H1 (cell line): ENCODE results near the gene MAPK1. TPM values are rescaled to one million over a fixed set of nuclear protein-coding genes. Genes with fewer than 3 reads are reported as not detected.

ENCODE experiments used
- CTCF ChIA-PET: fragments of 300-600 bp; sonication (Branson Sonifier 250); formaldehyde crosslinking; loops from one replicate; lab custom pipeline; 2021; ENCODE audit not compliant: partially characterized antibody; lab: Charles Lee
- POLR2A ChIA-PET: fragments of 300-600 bp; sonication (Branson Sonifier 250); formaldehyde crosslinking; loops from one replicate; lab custom pipeline; 2021; ENCODE audit warnings: inconsistent platforms; ENCODE audit not compliant: partially characterized antibody; lab: Charles Lee
- DNase-seq, 2 experiments: peaks; one replicate each; pipeline versions ENCODE4 v3.0.0 to v3.0.0-alpha.2; 2010 to 2022; ENCODE audit warnings: low spot score in 2 of 2, low read depth in 1 of 2, mixed read lengths in 1 of 2
- FAIRE-seq: peaks from 2 replicates; lab custom pipeline; 2011; peaks lifted over from hg19 to GRCh38; lab: Jason Lieb, UNC
- H2AFZ ChIP-seq: 2 replicates; pipeline ENCODE4 v1.8.1; 2012; ENCODE audit warnings: low read length, inconsistent platforms
- H2AK5ac ChIP-seq: 2 replicates; pipeline ENCODE4 v1.6.1; 2013; ENCODE audit warnings: low read depth, low read length
- H2BK120ac ChIP-seq: replicated peaks from 2 replicates; pipeline ENCODE3; 2013; ENCODE audit warnings: low read depth, low read length, inconsistent platforms
- H2BK12ac ChIP-seq: 2 replicates; pipeline ENCODE4 v1.6.1; 2013; ENCODE audit warnings: low read depth, low read length
- H2BK15ac ChIP-seq: 2 replicates; pipeline ENCODE4 v1.6.1; 2013; ENCODE audit warnings: low read length
- H2BK20ac ChIP-seq: 2 replicates; pipeline ENCODE4 v1.6.1; 2013; ENCODE audit warnings: low read length
- H2BK5ac ChIP-seq: 2 replicates; pipeline ENCODE4 v1.6.1; 2013; ENCODE audit warnings: low read depth, low read length
- H3K14ac ChIP-seq: 2 replicates; pipeline ENCODE4 v1.6.1; 2013; ENCODE audit warnings: inconsistent platforms; ENCODE audit not compliant: insufficient read length
- H3K18ac ChIP-seq: 2 replicates; pipeline ENCODE4 v1.6.1; 2013; ENCODE audit warnings: low read length; ENCODE audit errors: extremely low read depth
- H3K23ac ChIP-seq: 2 replicates; pipeline ENCODE4 v1.6.1; 2013; ENCODE audit warnings: inconsistent platforms; ENCODE audit not compliant: insufficient read length
- H3K23me2 ChIP-seq: 2 replicates; pipeline ENCODE4 v1.6.1; 2013; ENCODE audit warnings: low read depth, low read length
- H3K27ac ChIP-seq: 2 replicates; pipeline ENCODE4 v1.6.1; 2011; ENCODE audit warnings: low read depth, low read length, inconsistent platforms
- H3K27me3 ChIP-seq, 4 experiments: replicated peaks in 1 of 4; 1 replicate in 1 of 4; 2 replicates in 3 of 4; pipeline versions ENCODE4 v1.6.1 to v1.8.1; 2011 to 2013; ENCODE audit warnings: low read length in 3 of 4, mild to moderate bottlenecking in 3 of 4, inconsistent platforms in 2 of 4, mixed read lengths in 2 of 4, moderate library complexity in 1 of 4; ENCODE audit not compliant: control insufficient read depth in 3 of 4, insufficient read depth in 3 of 4; ENCODE audit errors: extremely low read depth in 1 of 4
- H3K36me3 ChIP-seq, 4 experiments: 2 replicates each; pipeline versions ENCODE4 v1.6.1 to v1.8.1; 2011 to 2013; ENCODE audit warnings: mild to moderate bottlenecking in 4 of 4, low read length in 3 of 4, moderate library complexity in 2 of 4, control low read depth in 1 of 4, inconsistent platforms in 1 of 4; ENCODE audit not compliant: insufficient read depth in 4 of 4, control insufficient read depth in 2 of 4
- H3K4ac ChIP-seq: replicated peaks from 2 replicates; pipeline ENCODE3; 2013; ENCODE audit warnings: low read length, low read depth, mixed read lengths, inconsistent platforms; ENCODE audit not compliant: insufficient read length
- H3K4me1 ChIP-seq, 4 experiments: replicated peaks in 1 of 4; 1 replicate in 1 of 4; 2 replicates in 3 of 4; pipeline versions ENCODE4 v1.6.1 to v1.8.1; 2011 to 2013; ENCODE audit warnings: low read length in 3 of 4, inconsistent platforms in 2 of 4, mixed read lengths in 1 of 4; ENCODE audit not compliant: insufficient read depth in 4 of 4, control insufficient read depth in 3 of 4
- H3K4me2 ChIP-seq, 2 experiments: 2 replicates each; pipeline versions ENCODE4 v1.6.1 to v1.8.1; 2011 to 2013; ENCODE audit warnings: low read depth in 2 of 2, low read length in 2 of 2, control low read depth in 1 of 2, inconsistent platforms in 1 of 2, mild to moderate bottlenecking in 1 of 2; ENCODE audit not compliant: insufficient read depth in 1 of 2
- H3K4me3 ChIP-seq, 4 experiments: fragments of 200-600, 300-600 bp in 1 of 4; sonication (generic), shearing (Covaris generic), sonication (Bioruptor Twin) in 1 of 4; 2 replicates each; pipeline versions ENCODE4 v1.5.1 to v1.8.1; 2011 to 2016; ENCODE audit warnings: low read length in 4 of 4, low read depth in 3 of 4, control low read depth in 2 of 4, inconsistent platforms in 2 of 4, mild to moderate bottlenecking in 2 of 4, mixed read lengths in 1 of 4, moderate library complexity in 1 of 4; ENCODE audit not compliant: insufficient read depth in 2 of 4; ENCODE audit errors: extremely low read depth in 1 of 4
- H3K56ac ChIP-seq: replicated peaks from 2 replicates; pipeline ENCODE3; 2013; ENCODE audit warnings: low read depth, mild to moderate bottlenecking, mixed read lengths, low read length, inconsistent platforms; ENCODE audit not compliant: insufficient read length
- H3K79me1 ChIP-seq: 2 replicates; pipeline ENCODE4 v1.6.1; 2013; ENCODE audit warnings: low read depth, low read length, control low read depth
- H3K79me2 ChIP-seq, 2 experiments: 2 replicates each; pipeline versions ENCODE4 v1.6.1 to v1.8.1; 2012 to 2013; ENCODE audit warnings: low read length in 2 of 2, mild to moderate bottlenecking in 2 of 2, inconsistent platforms in 1 of 2; ENCODE audit not compliant: insufficient read depth in 2 of 2, control insufficient read depth in 1 of 2
- H3K9ac ChIP-seq, 4 experiments: replicated peaks in 1 of 4; 1 replicate in 1 of 4; 2 replicates in 3 of 4; pipeline versions ENCODE4 v1.6.1 to v1.8.1; 2011 to 2013; ENCODE audit warnings: low read depth in 3 of 4, low read length in 3 of 4, control low read depth in 2 of 4, mild to moderate bottlenecking in 2 of 4, moderate library complexity in 2 of 4, inconsistent platforms in 1 of 4; ENCODE audit errors: extremely low read depth in 1 of 4
- H3K9me3 ChIP-seq, 2 experiments: 2 replicates each; pipeline versions ENCODE4 v1.6.1 to v1.8.1; 2012 to 2013; ENCODE audit warnings: mild to moderate bottlenecking in 2 of 2, moderate library complexity in 2 of 2, control low read depth in 1 of 2, inconsistent platforms in 1 of 2, low read depth in 1 of 2, low read length in 1 of 2, mixed read lengths in 1 of 2; ENCODE audit not compliant: insufficient read depth in 2 of 2
- H4K20me1 ChIP-seq, 2 experiments: replicated peaks in 1 of 2; 2 replicates each; pipeline versions ENCODE3 to v1.8.1; 2011 to 2013; ENCODE audit warnings: inconsistent platforms in 2 of 2, low read length in 2 of 2, mild to moderate bottlenecking in 1 of 2; ENCODE audit not compliant: insufficient read depth in 2 of 2, control insufficient read depth in 1 of 2
- H4K5ac ChIP-seq: 2 replicates; pipeline ENCODE4 v1.6.1; 2013; ENCODE audit warnings: low read length, low read depth, mixed read lengths, inconsistent platforms; ENCODE audit not compliant: insufficient read length
- H4K8ac ChIP-seq: 2 replicates; pipeline ENCODE4 v1.8.0; 2013; ENCODE audit warnings: mild to moderate bottlenecking, moderate library complexity, low read length, inconsistent platforms; ENCODE audit not compliant: insufficient read depth; ENCODE audit errors: extremely low read depth
- H4K91ac ChIP-seq: replicated peaks from 2 replicates; pipeline ENCODE3; 2013; ENCODE audit warnings: low read length, mixed read lengths, inconsistent platforms; ENCODE audit not compliant: insufficient read length
- BACH1 ChIP-seq: IDR thresholded peaks from 2 replicates; pipeline ENCODE4 v1.6.1; 2012; ENCODE audit warnings: low read length, improper control_type of control experiment
- CBX5 ChIP-seq: fragments of 300-800, 300-1000 bp; sonication (generic); IDR thresholded peaks from 2 replicates; pipeline ENCODE4 v1.7.1; 2016; ENCODE audit warnings: antibody characterized with exemption, low read length, low read depth
- CEBPB ChIP-seq: IDR thresholded peaks from 2 replicates; pipeline ENCODE4 v1.6.1; 2012; ENCODE audit warnings: low read depth, low read length
- EP300 ChIP-seq, 2 experiments: IDR thresholded peaks; 1 replicate in 1 of 2; 2 replicates in 1 of 2; pipeline ENCODE4 v1.6.1; 2011 to 2012; ENCODE audit warnings: low read depth in 2 of 2, low read length in 2 of 2, mild to moderate bottlenecking in 2 of 2, borderline replicate concordance in 1 of 2, inconsistent platforms in 1 of 2, moderate library complexity in 1 of 2
- KDM5A ChIP-seq: fragments of 200-600 bp; IDR thresholded peaks from 2 replicates; pipeline ENCODE4 v1.7.1; 2012; ENCODE audit warnings: mild to moderate bottlenecking, low read length, inconsistent platforms, mixed read lengths
- MAFK ChIP-seq: IDR thresholded peaks from 2 replicates; pipeline ENCODE4 v1.6.1; 2012; ENCODE audit warnings: low read depth, mild to moderate bottlenecking, improper control_type of control experiment, low read length
- POLR2A ChIP-seq, 2 experiments: IDR thresholded peaks; 1 replicate in 1 of 2; 2 replicates in 1 of 2; pipeline ENCODE4 v1.6.1; 2011; ENCODE audit warnings: low read depth in 2 of 2, low read length in 2 of 2, mild to moderate bottlenecking in 2 of 2; ENCODE audit errors: control extremely low read depth in 1 of 2
- SRF ChIP-seq: IDR thresholded peaks from 2 replicates; pipeline ENCODE4 v1.6.1; 2011; ENCODE audit warnings: mild to moderate bottlenecking, low read depth, low read length, moderate library complexity
- TAF1 ChIP-seq: IDR thresholded peaks from 2 replicates; pipeline ENCODE4 v1.6.1; 2011; ENCODE audit warnings: mild to moderate bottlenecking, low read depth, low read length
- ZNF274 ChIP-seq: IDR thresholded peaks from 2 replicates; pipeline ENCODE4 v1.7.0; 2012; ENCODE audit warnings: low read length, borderline replicate concordance; ENCODE audit errors: extremely low read depth
- WGBS, 2 experiments: shearing (Covaris generic) in 1 of 2; methylation state at CpG; one replicate each; pipeline versions ENCODE4 v1.1.6 to v1.1.7; 2013 to 2015; ENCODE audit warnings: low lambda C conversion rate in 2 of 2, mixed read lengths in 2 of 2, inconsistent platforms in 1 of 2, low coverage in 1 of 2, missing lambda C conversion rate in 1 of 2; ENCODE audit not compliant: insufficient replicate concordance in 2 of 2, insufficient coverage in 1 of 2, insufficient read length in 1 of 2; ENCODE audit errors: extremely low coverage in 1 of 2, missing lambda C conversion rate in 1 of 2; 5-methylcytosine and 5-hydroxymethylcytosine counted together
- polyA plus RNA-seq, 7 experiments: library from polyadenylated mRNA; depleted of rRNA in 3 of 7; stranded (reverse) in 5 of 7; unstranded in 2 of 7; fragments of >200 nt in 5 of 7; fragments of 200-250 nt in 2 of 7; gene quantifications; 1 replicate in 5 of 7; 2 replicates in 1 of 7; 4 replicates in 1 of 7; pipeline versions ENCODE4 v1.2.1 to v1.2.3, GENCODE V29; 2011 to 2013; ENCODE audit warnings: missing spikeins in 2 of 7, mixed read lengths in 2 of 7
- total RNA-seq: library from RNA; stranded (reverse); fragmentation: NEBNext Ultra II Directional; extraction: Animal tissue kit (Norgen Biotek cat#: 25700); gene quantifications from 2 replicates; pipeline ENCODE4 v1.2.1, GENCODE V29; 2021
- TF ChIP-seq, protein P1 (sequence below): IDR thresholded peaks from 2 replicates; pipeline ENCODE4 v1.6.1; 2011; ENCODE audit warnings: low read depth, mild to moderate bottlenecking, low read length; ENCODE audit not compliant: insufficient read depth
- TF ChIP-seq, protein P2 (sequence below): IDR thresholded peaks from 2 replicates; pipeline ENCODE4 v1.6.1; 2012; ENCODE audit warnings: inconsistent platforms

The MAPK1 gene
- total and polyA plus RNA-seq, 2 of the 8 experiments (the other 6 are each of a cell fraction or from before 2014, with no cell fraction given), result 28.1 to 101 TPM

DNA sequence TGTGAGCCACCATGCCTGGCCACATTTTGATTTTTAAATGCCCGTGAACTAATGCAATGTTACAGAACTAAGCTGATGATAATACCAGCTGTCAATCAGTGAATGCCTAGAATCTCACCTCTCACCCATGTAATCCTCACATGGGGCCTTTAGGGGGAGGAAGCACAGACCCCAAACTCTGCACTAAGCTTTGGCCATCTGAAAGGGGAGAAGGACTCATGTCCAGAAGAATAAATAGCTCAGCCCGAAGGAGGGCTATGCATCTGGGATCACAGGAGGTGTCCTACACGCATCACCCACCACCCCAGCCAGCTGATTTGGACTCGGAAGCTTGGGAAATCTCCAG lies 95.8 kb downstream of the MAPK1 start:
- 86% methylated on average over 4 of the region's 4 CpGs; no CpG with 5 or more reads in 1 of the 2 experiments for WGBS, 2 experiments

More for the DNA sequence above, 95.8 kb downstream of the MAPK1 start:
- Histone ChIP-seq H2BK5ac (no peak overlapping the region), H4K5ac (no peak overlapping the region), H2BK20ac (no peak overlapping the region), H3K23me2 (no peaks in the 10 kb centered on the region), H3K27me3 (no peaks in the 10 kb centered on the region), H2BK15ac (no peak overlapping the region), H3K4me2 (no peak overlapping the region), H3K79me2 (no peaks in the 10 kb centered on the region), H3K4me3 (no peak overlapping the region), H3K9me3 (no peaks in the 10 kb centered on the region), H3K27ac (no peak overlapping the region), H4K20me1 (no peaks in the 10 kb centered on the region), H4K8ac (no peak overlapping the region), H3K18ac (no peak overlapping the region), H3K56ac (no peak overlapping the region), H3K14ac (no peak overlapping the region), H2AFZ (no peak overlapping the region), H2BK120ac (no peak overlapping the region), H3K23ac (no peak overlapping the region), H4K91ac (no peak overlapping the region), H3K79me1 (no peaks in the 10 kb centered on the region), H2AK5ac (no peak overlapping the region), H3K4ac (no peak overlapping the region), H3K36me3 (peaks cover 19 to 58% (median 43%) of the 10 kb centered on the region in 4 experiments), H3K4me1 (no peaks in the 10 kb centered on the region), H3K9ac (no peak overlapping the region), H2BK12ac (no peak overlapping the region)
- no peak for FAIRE-seq
- DNase-seq, result no peak
- ChIA-PET POLR2A (interaction anchor here (0.7 to 1.2 kb wide), 4 partner anchors 9 to 126 kb away, joined by 3 to 5 read pairs (median 3); no protein-coding TSS in a partner anchor), CTCF (interaction anchor here (0.8 to 3.0 kb wide), 6 partner anchors 10 to 174 kb away, joined by 3 to 12 read pairs (median 4); no protein-coding TSS in a partner anchor)
- TF ChIP-seq EP300 (IDR thresholded peaks at IDR 0.05; ENCODE audit: borderline replicate concordance in 1 of 2, low read depth in 2 of 2, low read length in 2 of 2) (no peak), CBX5 (no peak), KDM5A (no peak), MAFK (no peak), POLR2A (IDR thresholded peaks at IDR 0.05; ENCODE audit: control extremely low read depth in 1 of 2, low read depth in 2 of 2, low read length in 2 of 2) (no peak), BACH1 (no peak), TAF1 (no peak), CEBPB (no peak), ZNF274 (no peak), SRF (no peak)
- TF ChIP-seq, protein P1, sequence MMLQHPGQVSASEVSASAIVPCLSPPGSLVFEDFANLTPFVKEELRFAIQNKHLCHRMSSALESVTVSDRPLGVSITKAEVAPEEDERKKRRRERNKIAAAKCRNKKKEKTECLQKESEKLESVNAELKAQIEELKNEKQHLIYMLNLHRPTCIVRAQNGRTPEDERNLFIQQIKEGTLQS, result no peak
- TF ChIP-seq, protein P2, sequence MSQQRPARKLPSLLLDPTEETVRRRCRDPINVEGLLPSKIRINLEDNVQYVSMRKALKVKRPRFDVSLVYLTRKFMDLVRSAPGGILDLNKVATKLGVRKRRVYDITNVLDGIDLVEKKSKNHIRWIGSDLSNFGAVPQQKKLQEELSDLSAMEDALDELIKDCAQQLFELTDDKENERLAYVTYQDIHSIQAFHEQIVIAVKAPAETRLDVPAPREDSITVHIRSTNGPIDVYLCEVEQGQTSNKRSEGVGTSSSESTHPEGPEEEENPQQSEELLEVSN, result no peak
